Fibroblast of the aortic adventitia (primary cell): ENCODE measurements around the gene RNASE12. TPM values are rescaled to one million over a fixed set of nuclear protein-coding genes. Genes with fewer than 3 reads are reported as not detected.

Source experiments
- DNase-seq: peaks from one replicate; pipeline ENCODE4 v3.0.0-alpha.2; 2010; ENCODE audit warnings: low read depth
- H3K4me3 ChIP-seq: 2 replicates; pipeline ENCODE4 v1.5.1; 2011; ENCODE audit warnings: low read depth, mild to moderate bottlenecking, control low read depth, low read length, moderate library complexity
- CTCF ChIP-seq: IDR thresholded peaks from 2 replicates; pipeline ENCODE4 v1.5.1; 2011; ENCODE audit warnings: mild to moderate bottlenecking, low read length, control low read depth, inconsistent platforms; ENCODE audit not compliant: insufficient read depth
- total RNA-seq: library from RNA; depleted of rRNA; stranded (reverse); fragments of >200 nt; gene quantifications from 2 replicates; pipeline ENCODE4 v1.2.3, GENCODE V29; 2012; ENCODE audit warnings: low replicate concordance

The RNASE12 gene
- total RNA-seq = not detected in 2 replicates

GRCh38 chr14:20591235-20591634, at the start of gene RNASE12:
Gene RNASE12 (minus strand): TSS chr14:20591376. CDS start chr14:20590723, 653 bp downstream.
- TF ChIP-seq CTCF = no peak
- no peak within 1 kb of the TSS for H3K4me3 ChIP-seq
- DNase-seq = no peak

- DNase-seq = peak; percentile 87
- H3K4me3 ChIP-seq = peak overlapping the region; percentile 58
- TF ChIP-seq CTCF = no peak
Measured at GRCh38 chr14:20632831-20633691, 41.9 kb upstream of the RNASE12 start.

- DNase-seq = no peak
- H3K4me3 ChIP-seq = peak overlapping the region; percentile 58
- no peak for TF ChIP-seq CTCF
Measured at GRCh38 chr14:20632448-20632830, 41.3 kb upstream of the RNASE12 start.

GRCh38 chr14:20631880-20632389, 40.8 kb upstream of the RNASE12 start:
- peak; percentile 61 for DNase-seq
- H3K4me3 ChIP-seq = peak overlapping the region; percentile 58
- TF ChIP-seq CTCF = no peak

- H3K4me3 ChIP-seq = peak overlapping the region; percentile 61
- peak; percentile 76 for DNase-seq
- no peak for TF ChIP-seq CTCF
Measured at GRCh38 chr14:20631023-20631879, 40.1 kb upstream of the RNASE12 start.

- DNase-seq = peak; percentile 40
- H3K4me3 ChIP-seq = peak overlapping the region; percentile 61
- TF ChIP-seq CTCF = no peak
Measured at GRCh38 chr14:20630340-20631022, 39.3 kb upstream of the RNASE12 start.
